Endothelial cell of umbilical vein (primary cell): ENCODE results near the gene IQGAP2. TPM values are rescaled to one million over a fixed set of nuclear protein-coding genes. Genes with fewer than 3 reads are reported as not detected.

Source experiments
- BruUV-seq: library from RNA; stranded (reverse); fragments of 400-500 nt; replicated peaks from 2 replicates; lab custom pipeline; 2021; lab: Mats Ljungman, UMichigan
- CTCF ChIA-PET: fragments of 300-600, 350-600 bp; sonication (Branson Sonifier 250); formaldehyde crosslinking; loops from one replicate; lab custom pipeline; 2021; ENCODE audit warnings: antibody characterized with exemption, inconsistent platforms; lab: Charles Lee
- POLR2A ChIA-PET: fragments of 300-600, 350-600 bp; sonication (Branson Sonifier 250); formaldehyde crosslinking; loops from one replicate; lab custom pipeline; 2021; ENCODE audit warnings: antibody characterized with exemption, inconsistent platforms; lab: Charles Lee
- DNase-seq: peaks from one replicate; pipeline ENCODE4 v3.0.0-alpha.2; 2011; ENCODE audit warnings: low read depth, low spot score
- FAIRE-seq: peaks from 2 replicates; lab custom pipeline; 2011; peaks lifted over from hg19 to GRCh38; lab: Jason Lieb, UNC
- H2AFZ ChIP-seq: 2 replicates; pipeline ENCODE4 v1.6.0; 2012; ENCODE audit warnings: low read depth, low read length, control low read depth, inconsistent platforms
- H3K27ac ChIP-seq: 2 replicates; pipeline ENCODE4 v1.5.1; 2011; ENCODE audit warnings: low read depth, mild to moderate bottlenecking, control low read depth, low read length, moderate library complexity; ENCODE audit not compliant: insufficient read depth
- H3K27me3 ChIP-seq, 2 experiments: 2 replicates each; pipeline versions ENCODE4 v1.6.0 to v1.6.1; 2011; ENCODE audit warnings: low read length in 2 of 2, mixed read lengths in 1 of 2; ENCODE audit not compliant: control insufficient read depth in 2 of 2, insufficient read depth in 2 of 2
- H3K36me3 ChIP-seq, 2 experiments: 2 replicates in 1 of 2; 3 replicates in 1 of 2; pipeline ENCODE4 v1.5.1; 2011; ENCODE audit warnings: low read length in 2 of 2, mild to moderate bottlenecking in 1 of 2, moderate library complexity in 1 of 2; ENCODE audit not compliant: control insufficient read depth in 2 of 2, insufficient read depth in 2 of 2; ENCODE audit errors: extremely low read depth in 1 of 2
- H3K4me1 ChIP-seq: 3 replicates; pipeline ENCODE4 v1.5.1; 2011; ENCODE audit warnings: mild to moderate bottlenecking, low read length; ENCODE audit not compliant: control insufficient read depth, insufficient read depth; ENCODE audit errors: extremely low read depth
- H3K4me2 ChIP-seq: 2 replicates; pipeline ENCODE4 v1.6.1; 2011; ENCODE audit warnings: low read length, control low read depth, mixed read lengths; ENCODE audit not compliant: insufficient read depth
- H3K4me3 ChIP-seq, 3 experiments: fragments of 200-600 bp in 1 of 3; sonication (generic), shearing (Covaris generic) in 1 of 3; replicated peaks in 1 of 3; 2 replicates each; pipeline ENCODE4 v1.5.1; 2011 to 2016; ENCODE audit warnings: control low read depth in 3 of 3, low read length in 3 of 3, mild to moderate bottlenecking in 2 of 3, inconsistent platforms in 1 of 3, low read depth in 1 of 3, moderate library complexity in 1 of 3; ENCODE audit not compliant: insufficient read depth in 1 of 3
- H3K79me2 ChIP-seq: 2 replicates; pipeline ENCODE4 v1.6.0; 2012; ENCODE audit warnings: low read length, inconsistent platforms; ENCODE audit not compliant: control insufficient read depth, insufficient read depth
- H3K9ac ChIP-seq: replicated peaks from 2 replicates; pipeline ENCODE3; 2011; ENCODE audit warnings: low read length, control low read depth; ENCODE audit not compliant: insufficient read depth; ENCODE audit errors: extremely low read depth
- H3K9me1 ChIP-seq: replicated peaks from 3 replicates; pipeline ENCODE4 v1.6.0; 2011; ENCODE audit warnings: mild to moderate bottlenecking, low read length; ENCODE audit not compliant: control insufficient read depth, insufficient read depth; ENCODE audit errors: extremely low read depth
- H3K9me3 ChIP-seq: replicated peaks from 2 replicates; pipeline ENCODE4 v1.5.1; 2012; ENCODE audit warnings: low read length, inconsistent platforms; ENCODE audit not compliant: control insufficient read depth, insufficient read depth
- H4K20me1 ChIP-seq: replicated peaks from 2 replicates; pipeline ENCODE3; 2011; ENCODE audit warnings: mild to moderate bottlenecking, low read length; ENCODE audit not compliant: control insufficient read depth, insufficient read depth; ENCODE audit errors: extremely low read depth
- EZH2 ChIP-seq: IDR thresholded peaks from 2 replicates; pipeline ENCODE4 v1.6.1; 2012; ENCODE audit warnings: borderline replicate concordance, low read depth, mild to moderate bottlenecking, moderate library complexity, low read length, inconsistent platforms; ENCODE audit not compliant: severe bottlenecking
- FOS ChIP-seq: IDR thresholded peaks from 2 replicates; pipeline ENCODE4 v1.6.1; 2011; ENCODE audit warnings: mild to moderate bottlenecking, low read length, moderate library complexity, borderline replicate concordance; ENCODE audit not compliant: insufficient read depth
- GATA2 ChIP-seq: IDR thresholded peaks from 2 replicates; pipeline ENCODE4 v1.7.0; 2011; ENCODE audit warnings: low read depth, mild to moderate bottlenecking, moderate library complexity, mixed read lengths, low read length; ENCODE audit not compliant: insufficient read length, insufficient read depth
- JUN ChIP-seq: IDR thresholded peaks from 2 replicates; pipeline ENCODE4 v1.6.1; 2011; ENCODE audit warnings: borderline replicate concordance, low read depth; ENCODE audit not compliant: insufficient read length, insufficient read depth
- MAX ChIP-seq: IDR thresholded peaks from 2 replicates; pipeline ENCODE4 v1.6.1; 2011; ENCODE audit not compliant: insufficient read depth, insufficient read length
- MYC ChIP-seq: IDR thresholded peaks from one replicate; pipeline ENCODE4 v1.6.1; 2011; ENCODE audit warnings: mild to moderate bottlenecking, low read depth, low read length
- POLR2A ChIP-seq: IDR thresholded peaks from 2 replicates; pipeline ENCODE4 v1.6.1; 2012; ENCODE audit warnings: low read depth, mild to moderate bottlenecking, control low read depth, low read length
- POLR2AphosphoS5 ChIP-seq: IDR thresholded peaks from 2 replicates; pipeline ENCODE4 v1.6.1; 2012; ENCODE audit warnings: low read depth, mild to moderate bottlenecking, control low read depth, low read length, moderate library complexity; ENCODE audit not compliant: insufficient read depth
- dilution Hi-C: fragments of 300-500 bp; cut with MboI; formaldehyde crosslinking; loops from one replicate; pipeline ENCODE4 v1.15.0; 2019; ENCODE audit warnings: low sequenced_read_pairs; ENCODE audit not compliant: extremely low pct_ligation_motif_present
- intact Hi-C: fragments of 100-400 bp; cut with micrococcal nuclease; formaldehyde crosslinking; loops from one replicate; pipeline ENCODE4 v1.10.0; 2022
- polyA plus RNA-seq, 4 experiments: library from polyadenylated mRNA; depleted of rRNA in 3 of 4; stranded (reverse) in 3 of 4; unstranded in 1 of 4; fragments of >200 nt; gene quantifications; 2 replicates each; pipeline versions ENCODE4 v1.2.1 to v1.2.3, GENCODE V29; 2011 to 2012; ENCODE audit warnings: missing spikeins in 1 of 4
- total RNA-seq: library from RNA; stranded (reverse); gene quantifications from 2 replicates; pipeline ENCODE4 v1.2.3, GENCODE V29; 2021
- TF ChIP-seq, protein P1 (sequence below), 2 donors: IDR thresholded peaks; 1 replicate in 1 of 2; 2 replicates in 1 of 2; pipeline ENCODE4 v1.5.1; 2011; ENCODE audit warnings: low read length in 2 of 2, mild to moderate bottlenecking in 2 of 2, moderate library complexity in 2 of 2, control low read depth in 1 of 2, inconsistent platforms in 1 of 2, low read depth in 1 of 2; ENCODE audit not compliant: insufficient read depth in 1 of 2; ENCODE audit errors: extremely low read depth in 1 of 2

The IQGAP2 gene
- total and polyA plus RNA-seq, 2 donors (not counting 3 experiments of a cell fraction or from before 2014, with no cell fraction given): 4.5 to 4.7 TPM

DNA sequence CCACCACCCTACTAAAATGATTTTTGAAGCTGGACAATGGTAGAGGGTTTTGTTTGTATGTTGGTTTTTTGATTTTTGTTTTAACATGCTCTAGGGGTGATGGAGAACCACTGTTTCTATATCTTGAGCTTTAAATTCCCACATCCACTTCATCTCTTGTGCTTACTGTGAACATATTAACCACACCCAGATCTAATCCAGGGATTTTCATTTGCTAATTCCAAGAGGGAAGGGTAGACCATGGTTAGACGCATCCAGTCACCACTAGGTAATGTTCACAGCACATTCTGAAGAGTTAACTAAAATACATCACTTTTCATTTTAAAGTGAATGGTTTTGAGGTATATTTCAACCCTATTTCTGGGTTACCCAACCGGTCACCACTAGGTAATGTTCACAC lies 36.5 kb upstream of the IQGAP2 start:
- CTCF ChIA-PET: no interaction called here
- FAIRE-seq: no peak
- H3K4me3 ChIP-seq: no peak overlapping the region

More for the DNA sequence above, 36.5 kb upstream of the IQGAP2 start:
- H3K9me1 ChIP-seq: no peaks in the 10 kb centered on the region
- DNase-seq: no peak
- intact Hi-C loops (no loop called here), dilution Hi-C loops (no loop called here)
- H3K4me1 ChIP-seq: no peaks in the 10 kb centered on the region
- H3K4me2 ChIP-seq: no peak overlapping the region
- H2AFZ ChIP-seq: no peak overlapping the region
- H4K20me1 ChIP-seq: no peaks in the 10 kb centered on the region
- no peaks in the 10 kb centered on the region for H3K79me2 ChIP-seq
- H3K36me3 ChIP-seq: no peaks in the 10 kb centered on the region
- no peak overlapping the region for H3K9ac ChIP-seq
- H3K27ac ChIP-seq: no peak overlapping the region
- H3K27me3 ChIP-seq: no peaks in the 10 kb centered on the region
- no TSS peak for BruUV-seq
- TF ChIP-seq MYC (no peak), EZH2 (no peak), POLR2A (no peak), MAX (no peak), JUN (no peak), GATA2 (no peak), POLR2AphosphoS5 (no peak), FOS (no peak)
- TF ChIP-seq, protein P1, sequence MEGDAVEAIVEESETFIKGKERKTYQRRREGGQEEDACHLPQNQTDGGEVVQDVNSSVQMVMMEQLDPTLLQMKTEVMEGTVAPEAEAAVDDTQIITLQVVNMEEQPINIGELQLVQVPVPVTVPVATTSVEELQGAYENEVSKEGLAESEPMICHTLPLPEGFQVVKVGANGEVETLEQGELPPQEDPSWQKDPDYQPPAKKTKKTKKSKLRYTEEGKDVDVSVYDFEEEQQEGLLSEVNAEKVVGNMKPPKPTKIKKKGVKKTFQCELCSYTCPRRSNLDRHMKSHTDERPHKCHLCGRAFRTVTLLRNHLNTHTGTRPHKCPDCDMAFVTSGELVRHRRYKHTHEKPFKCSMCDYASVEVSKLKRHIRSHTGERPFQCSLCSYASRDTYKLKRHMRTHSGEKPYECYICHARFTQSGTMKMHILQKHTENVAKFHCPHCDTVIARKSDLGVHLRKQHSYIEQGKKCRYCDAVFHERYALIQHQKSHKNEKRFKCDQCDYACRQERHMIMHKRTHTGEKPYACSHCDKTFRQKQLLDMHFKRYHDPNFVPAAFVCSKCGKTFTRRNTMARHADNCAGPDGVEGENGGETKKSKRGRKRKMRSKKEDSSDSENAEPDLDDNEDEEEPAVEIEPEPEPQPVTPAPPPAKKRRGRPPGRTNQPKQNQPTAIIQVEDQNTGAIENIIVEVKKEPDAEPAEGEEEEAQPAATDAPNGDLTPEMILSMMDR (IDR thresholded peaks at IDR 0.05; ENCODE audit: extremely low read depth in 1 of 2, insufficient read depth in 1 of 2, low read depth in 1 of 2, low read length in 2 of 2): no peak
- no peaks in the 10 kb centered on the region for H3K9me3 ChIP-seq
- POLR2A ChIA-PET: no interaction called here
